MM.1S (cell line): ENCODE data around the gene LRRC8E.

Experiments
- EZH2phosphoT487 ChIP-seq: fragments of 300-600 bp; sonication (generic); IDR thresholded peaks from 2 replicates; pipeline ENCODE4 v1.6.1; 2018; ENCODE audit warnings: antibody characterized with exemption, low read length
- TF ChIP-seq, protein P1 (sequence below): fragments of 300-600 bp; sonication (generic); IDR thresholded peaks from 2 replicates; pipeline ENCODE4 v1.5.1; 2016; ENCODE audit warnings: antibody characterized with exemption, low read length, mixed read lengths

DNA sequence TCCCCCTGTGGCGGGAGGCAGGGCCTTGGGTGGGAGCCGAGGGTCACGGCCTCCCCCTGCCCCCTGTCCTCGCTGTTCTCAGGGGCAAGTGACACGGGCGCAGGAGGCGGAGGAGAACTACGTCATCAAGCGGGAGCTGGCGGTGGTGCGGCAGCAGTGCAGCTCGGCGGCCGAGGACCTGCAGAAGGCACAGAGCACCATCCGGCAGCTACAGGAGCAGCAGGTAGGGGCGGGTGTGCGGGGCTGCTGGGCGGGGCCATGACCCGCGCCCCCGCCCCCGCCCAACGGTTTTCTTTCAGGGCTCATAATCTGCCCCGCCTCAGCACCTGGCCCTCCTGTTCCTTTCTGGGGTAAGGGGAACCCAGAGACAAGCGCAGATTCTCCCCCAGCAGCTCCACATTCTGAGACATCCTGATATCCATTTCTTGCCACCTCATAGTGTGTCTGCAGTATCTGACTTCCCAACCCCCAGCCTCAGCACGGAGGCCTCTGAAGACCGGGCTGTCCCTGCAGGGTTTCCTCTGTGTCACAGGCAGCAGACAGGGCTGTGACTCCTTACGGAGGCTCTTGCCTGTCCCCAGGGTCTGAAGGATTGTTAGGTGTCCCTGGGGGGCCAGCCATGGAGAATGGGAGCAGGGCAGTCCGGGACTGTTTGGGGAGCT lies 30.1 kb upstream of the LRRC8E start:
- TF ChIP-seq, protein P1, sequence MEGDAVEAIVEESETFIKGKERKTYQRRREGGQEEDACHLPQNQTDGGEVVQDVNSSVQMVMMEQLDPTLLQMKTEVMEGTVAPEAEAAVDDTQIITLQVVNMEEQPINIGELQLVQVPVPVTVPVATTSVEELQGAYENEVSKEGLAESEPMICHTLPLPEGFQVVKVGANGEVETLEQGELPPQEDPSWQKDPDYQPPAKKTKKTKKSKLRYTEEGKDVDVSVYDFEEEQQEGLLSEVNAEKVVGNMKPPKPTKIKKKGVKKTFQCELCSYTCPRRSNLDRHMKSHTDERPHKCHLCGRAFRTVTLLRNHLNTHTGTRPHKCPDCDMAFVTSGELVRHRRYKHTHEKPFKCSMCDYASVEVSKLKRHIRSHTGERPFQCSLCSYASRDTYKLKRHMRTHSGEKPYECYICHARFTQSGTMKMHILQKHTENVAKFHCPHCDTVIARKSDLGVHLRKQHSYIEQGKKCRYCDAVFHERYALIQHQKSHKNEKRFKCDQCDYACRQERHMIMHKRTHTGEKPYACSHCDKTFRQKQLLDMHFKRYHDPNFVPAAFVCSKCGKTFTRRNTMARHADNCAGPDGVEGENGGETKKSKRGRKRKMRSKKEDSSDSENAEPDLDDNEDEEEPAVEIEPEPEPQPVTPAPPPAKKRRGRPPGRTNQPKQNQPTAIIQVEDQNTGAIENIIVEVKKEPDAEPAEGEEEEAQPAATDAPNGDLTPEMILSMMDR, result no peak
- no peak for TF ChIP-seq EZH2phosphoT487
